Activated naive CD8-positive, alpha-beta T cell (primary cell): Measurements from ENCODE around the gene AKAP12.
"Not testable (repeated sequence)": the region's sequence is repeated elsewhere in the genome, so short reads cannot be mapped to it uniquely, and the experiment has no call there.

Experiments used
- H3K27ac Mint-ChIP-seq: one replicate; pipeline ENCODE4 v1.8.0; 2021; ENCODE audit warnings: mixed read lengths
- H3K27me3 Mint-ChIP-seq: one replicate; pipeline ENCODE4 v1.8.0; 2021; ENCODE audit warnings: mixed read lengths
- H3K36me3 Mint-ChIP-seq: one replicate; pipeline ENCODE4 v1.8.0; 2021; ENCODE audit warnings: mixed read lengths
- H3K4me1 Mint-ChIP-seq: one replicate; pipeline ENCODE4 v1.8.0; 2021; ENCODE audit warnings: low read depth, mixed read lengths
- H3K4me3 Mint-ChIP-seq: one replicate; pipeline ENCODE4 v1.8.0; 2021; ENCODE audit warnings: mild to moderate bottlenecking, mixed read lengths
- H3K9me3 Mint-ChIP-seq: one replicate; pipeline ENCODE4 v1.8.0; 2021; ENCODE audit warnings: low read depth, mixed read lengths

AKAP12 gene

DNA sequence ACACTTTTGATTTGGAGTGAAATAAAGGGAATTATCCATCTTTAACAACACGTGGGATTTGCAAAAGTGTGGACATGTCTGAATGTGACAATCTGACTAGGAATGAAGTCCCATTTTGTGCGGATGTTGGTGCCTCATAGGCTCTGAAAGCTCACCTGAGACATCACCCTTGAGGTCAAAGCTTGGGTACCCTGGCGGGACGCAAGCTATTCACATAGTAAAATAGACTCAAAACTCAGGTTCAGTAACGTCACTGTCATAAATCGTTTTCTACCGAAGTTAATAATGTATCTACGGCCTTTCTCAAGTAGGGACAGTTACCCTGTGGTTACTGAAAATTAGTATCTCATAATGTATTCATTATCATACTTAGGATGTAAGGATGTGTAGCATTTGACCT, 61.8 kb downstream of the AKAP12 start:
- Mint-ChIP-seq H3K36me3 (no peaks in the 10 kb centered on the region), H3K4me1 (no peaks in the 10 kb centered on the region), H3K9me3 (no peaks in the 10 kb centered on the region), H3K4me3 (no peak overlapping the region), H3K27ac (no peak overlapping the region), H3K27me3 (peaks cover 4% of the 10 kb centered on the region)

- Mint-ChIP-seq H3K9me3 (no peaks in the 10 kb centered on the region), H3K36me3 (no peaks in the 10 kb centered on the region), H3K4me1 (no peaks in the 10 kb centered on the region), H3K27me3 (no peaks in the 10 kb centered on the region), H3K4me3 (no peak overlapping the region), H3K27ac (no peak overlapping the region)
Observed at GRCh38 chr6:151303231-151303630, 63.5 kb downstream of the AKAP12 start.

DNA sequence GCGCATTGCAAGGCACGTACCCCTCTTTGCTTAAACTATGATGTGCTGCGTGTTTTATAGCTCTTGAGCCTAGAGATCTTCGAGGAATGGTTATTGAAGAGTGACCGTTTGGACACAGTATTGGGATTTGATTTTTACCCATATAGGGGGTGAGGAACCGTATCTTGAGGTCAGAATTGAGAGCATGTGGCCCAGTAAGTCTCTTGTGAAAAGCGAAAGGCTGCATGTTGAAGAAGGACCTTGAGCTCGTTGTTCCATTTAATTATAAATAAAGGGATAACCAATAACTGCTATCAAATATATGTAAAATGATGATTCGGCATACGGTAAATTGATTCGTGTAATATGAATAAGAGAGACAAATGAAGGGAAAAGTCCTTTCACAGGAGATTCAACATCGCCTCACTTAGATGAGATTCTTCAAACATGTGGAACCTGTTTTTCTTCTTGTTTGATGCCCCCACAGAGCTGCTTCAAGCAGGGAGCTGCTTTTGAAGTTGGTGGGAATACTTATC, 66.6 kb downstream of the AKAP12 start:
- Mint-ChIP-seq H3K27me3 (no peaks in the 10 kb centered on the region), H3K36me3 (no peaks in the 10 kb centered on the region), H3K4me1 (no peaks in the 10 kb centered on the region), H3K4me3 (no peak overlapping the region), H3K27ac (no peak overlapping the region), H3K9me3 (no peaks in the 10 kb centered on the region)

GRCh38 chr6:151307501-151307900, 67.7 kb downstream of the AKAP12 start:
- Mint-ChIP-seq H3K27ac (no peak overlapping the region), H3K4me3 (no peak overlapping the region), H3K9me3 (no peaks in the 10 kb centered on the region), H3K27me3 (no peaks in the 10 kb centered on the region), H3K4me1 (no peaks in the 10 kb centered on the region), H3K36me3 (no peaks in the 10 kb centered on the region)

DNA sequence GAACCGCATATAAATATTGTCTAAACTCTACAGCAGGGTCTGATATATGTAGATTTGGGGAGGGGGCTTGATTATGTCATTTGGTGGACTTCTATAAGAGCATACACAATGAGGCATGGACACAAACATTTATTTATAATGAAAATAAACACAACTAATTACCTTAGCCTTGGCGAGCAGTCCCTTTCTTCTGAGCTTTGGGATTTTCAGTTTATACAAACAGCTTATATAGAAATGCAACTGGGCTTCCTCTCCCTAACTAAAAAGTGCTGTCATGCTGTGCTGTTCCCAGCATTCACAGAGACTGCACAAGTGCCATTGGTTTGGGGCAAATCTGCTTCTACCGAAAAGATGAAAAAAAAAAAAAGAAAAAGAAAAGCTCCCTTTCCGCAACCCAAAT, 69.9 kb downstream of the AKAP12 start:
- Mint-ChIP-seq H3K27ac (no peak overlapping the region), H3K9me3 (no peaks in the 10 kb centered on the region), H3K4me3 (no peak overlapping the region), H3K4me1 (no peaks in the 10 kb centered on the region), H3K36me3 (no peaks in the 10 kb centered on the region), H3K27me3 (no peaks in the 10 kb centered on the region)

GRCh38 chr6:151310279-151310678, 70.5 kb downstream of the AKAP12 start:
- H3K27ac Mint-ChIP-seq, result no peak overlapping the region
- H3K36me3 Mint-ChIP-seq, result no peaks in the 10 kb centered on the region
- H3K27me3 Mint-ChIP-seq, result no peaks in the 10 kb centered on the region
- H3K4me1 Mint-ChIP-seq, result no peaks in the 10 kb centered on the region
- H3K9me3 Mint-ChIP-seq, result no peaks in the 10 kb centered on the region
- H3K4me3 Mint-ChIP-seq, result no peak overlapping the region

- no peak overlapping the region for H3K4me3 Mint-ChIP-seq
- no peak overlapping the region for H3K27ac Mint-ChIP-seq
- H3K4me1 Mint-ChIP-seq, result no peaks in the 10 kb centered on the region
- no peaks in the 10 kb centered on the region for H3K27me3 Mint-ChIP-seq
- H3K9me3 Mint-ChIP-seq, result no peaks in the 10 kb centered on the region
- peaks cover 2% of the 10 kb centered on the region for H3K36me3 Mint-ChIP-seq
Observed at GRCh38 chr6:151310852-151311767, 71.3 kb downstream of the AKAP12 start.

GRCh38 chr6:151313066-151313491, 73.3 kb downstream of the AKAP12 start:
- Mint-ChIP-seq H3K4me3 (no peak overlapping the region), H3K27ac (no peak overlapping the region), H3K9me3 (no peaks in the 10 kb centered on the region), H3K27me3 (no peaks in the 10 kb centered on the region), H3K36me3 (peaks cover 2% of the 10 kb centered on the region), H3K4me1 (no peaks in the 10 kb centered on the region)

DNA sequence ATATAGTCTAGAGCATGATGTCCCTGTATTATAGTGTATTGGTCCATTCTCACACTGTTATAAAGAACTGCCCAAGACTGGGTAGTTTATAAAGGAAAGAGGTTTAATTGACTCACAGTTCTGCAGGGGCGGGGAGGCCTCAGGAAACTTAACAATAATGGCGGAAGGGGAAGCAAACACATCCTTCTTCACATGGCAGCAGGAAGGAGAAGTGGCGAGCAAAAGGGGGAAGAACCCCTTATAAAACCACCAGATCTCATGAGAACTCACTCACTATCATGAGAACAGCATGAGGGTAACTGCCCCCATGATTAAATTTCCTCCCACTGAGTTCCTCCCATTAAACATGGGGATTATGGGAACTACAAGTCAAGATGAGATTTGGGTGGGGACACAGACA, 75.9 kb downstream of the AKAP12 start:
- not testable (repeated sequence) for H3K27me3 Mint-ChIP-seq, H3K9me3 Mint-ChIP-seq, H3K36me3 Mint-ChIP-seq, H3K27ac Mint-ChIP-seq, H3K4me3 Mint-ChIP-seq, H3K4me1 Mint-ChIP-seq

GRCh38 chr6:151317103-151317994, 77.6 kb downstream of the AKAP12 start:
- peaks cover 7% of the 10 kb centered on the region for H3K27me3 Mint-ChIP-seq
- H3K4me1 Mint-ChIP-seq, result no peaks in the 10 kb centered on the region
- no peak overlapping the region for H3K4me3 Mint-ChIP-seq
- H3K27ac Mint-ChIP-seq, result no peak overlapping the region
- H3K36me3 Mint-ChIP-seq, result peaks cover 2% of the 10 kb centered on the region
- H3K9me3 Mint-ChIP-seq, result no peaks in the 10 kb centered on the region

GRCh38 chr6:151317995-151318365, 78.2 kb downstream of the AKAP12 start:
- Mint-ChIP-seq H3K36me3 (peaks cover 2% of the 10 kb centered on the region), H3K9me3 (no peaks in the 10 kb centered on the region), H3K4me1 (no peaks in the 10 kb centered on the region), H3K27ac (no peak overlapping the region), H3K27me3 (peaks cover 7% of the 10 kb centered on the region), H3K4me3 (no peak overlapping the region)

DNA sequence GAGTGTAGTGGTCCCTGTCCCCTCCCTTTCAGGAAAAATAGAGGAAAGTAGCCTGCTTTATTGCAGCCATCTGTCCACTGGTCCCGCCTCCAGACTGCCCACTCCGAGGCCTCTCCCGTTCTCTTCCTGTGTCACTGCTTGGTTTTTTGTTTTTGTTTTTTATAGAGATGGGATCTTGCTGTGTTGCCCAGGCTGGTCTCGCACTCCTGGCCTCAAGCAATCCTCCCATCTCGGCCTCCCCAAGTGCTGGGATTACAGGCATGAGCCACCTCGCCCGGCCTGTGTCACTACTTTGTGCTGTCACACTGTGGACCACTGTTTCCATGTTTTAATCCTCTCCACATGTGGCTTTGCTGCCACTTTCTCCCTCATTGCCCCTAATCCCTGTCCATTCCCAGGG, 80.4 kb downstream of the AKAP12 start:
- Mint-ChIP-seq H3K27me3 (peaks cover 14% of the 10 kb centered on the region), H3K27ac (no peak overlapping the region), H3K4me3 (no peak overlapping the region), H3K36me3 (peaks cover 2% of the 10 kb centered on the region), H3K4me1 (peaks cover 10% of the 10 kb centered on the region), H3K9me3 (no peaks in the 10 kb centered on the region)

GRCh38 chr6:151321438-151321837, 81.7 kb downstream of the AKAP12 start:
- Mint-ChIP-seq H3K27ac (no peak overlapping the region), H3K4me3 (no peak overlapping the region), H3K27me3 (peaks cover 22% of the 10 kb centered on the region), H3K9me3 (no peaks in the 10 kb centered on the region), H3K36me3 (no peaks in the 10 kb centered on the region), H3K4me1 (peaks cover 18% of the 10 kb centered on the region)

- no peaks in the 10 kb centered on the region for H3K9me3 Mint-ChIP-seq
- H3K27ac Mint-ChIP-seq, result no peak overlapping the region
- no peak overlapping the region for H3K4me3 Mint-ChIP-seq
- peaks cover 18% of the 10 kb centered on the region for H3K4me1 Mint-ChIP-seq
- no peaks in the 10 kb centered on the region for H3K36me3 Mint-ChIP-seq
- H3K27me3 Mint-ChIP-seq, result peaks cover 28% of the 10 kb centered on the region
Observed at GRCh38 chr6:151322570-151322969, 82.8 kb downstream of the AKAP12 start.
